ENCODE measurements around the gene PLD1.

DNA sequence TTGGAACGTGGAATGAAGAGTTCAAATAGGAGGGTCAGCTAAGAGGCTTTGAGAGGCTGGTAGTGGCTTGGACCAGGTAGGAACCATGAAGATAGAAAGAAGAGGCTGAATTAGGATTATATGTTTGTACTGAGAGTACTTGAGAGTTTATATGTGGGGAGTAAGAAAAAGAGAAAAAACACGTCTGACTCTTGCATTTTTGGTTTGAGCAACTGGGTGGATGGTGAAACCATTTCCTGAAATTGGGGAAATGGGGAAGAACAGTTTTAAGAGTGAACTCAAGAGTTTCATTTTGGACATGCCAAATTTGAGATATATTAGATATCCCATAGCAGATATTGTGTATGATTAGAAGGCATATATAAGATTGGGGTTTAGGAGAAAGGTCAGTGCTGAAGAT is 257.2 kb downstream of the PLD1 start:
- TF ChIP-seq, protein P1, sequence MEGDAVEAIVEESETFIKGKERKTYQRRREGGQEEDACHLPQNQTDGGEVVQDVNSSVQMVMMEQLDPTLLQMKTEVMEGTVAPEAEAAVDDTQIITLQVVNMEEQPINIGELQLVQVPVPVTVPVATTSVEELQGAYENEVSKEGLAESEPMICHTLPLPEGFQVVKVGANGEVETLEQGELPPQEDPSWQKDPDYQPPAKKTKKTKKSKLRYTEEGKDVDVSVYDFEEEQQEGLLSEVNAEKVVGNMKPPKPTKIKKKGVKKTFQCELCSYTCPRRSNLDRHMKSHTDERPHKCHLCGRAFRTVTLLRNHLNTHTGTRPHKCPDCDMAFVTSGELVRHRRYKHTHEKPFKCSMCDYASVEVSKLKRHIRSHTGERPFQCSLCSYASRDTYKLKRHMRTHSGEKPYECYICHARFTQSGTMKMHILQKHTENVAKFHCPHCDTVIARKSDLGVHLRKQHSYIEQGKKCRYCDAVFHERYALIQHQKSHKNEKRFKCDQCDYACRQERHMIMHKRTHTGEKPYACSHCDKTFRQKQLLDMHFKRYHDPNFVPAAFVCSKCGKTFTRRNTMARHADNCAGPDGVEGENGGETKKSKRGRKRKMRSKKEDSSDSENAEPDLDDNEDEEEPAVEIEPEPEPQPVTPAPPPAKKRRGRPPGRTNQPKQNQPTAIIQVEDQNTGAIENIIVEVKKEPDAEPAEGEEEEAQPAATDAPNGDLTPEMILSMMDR (IDR thresholded peaks at IDR 0.05; ENCODE audit: insufficient read depth, low read length), result no peak
- TF ChIP-seq POLR2AphosphoS5 (IDR thresholded peaks at IDR 0.05; ENCODE audit: low read depth) (no peak; the same call in 1 of the 2 replicates), GABPA (IDR thresholded peaks at IDR 0.05; ENCODE audit: low read depth) (no peak), SPI1 (IDR thresholded peaks at IDR 0.05; ENCODE audit: borderline replicate concordance, low read depth) (peak; percentile 89)
- TF ChIP-seq, protein P2, sequence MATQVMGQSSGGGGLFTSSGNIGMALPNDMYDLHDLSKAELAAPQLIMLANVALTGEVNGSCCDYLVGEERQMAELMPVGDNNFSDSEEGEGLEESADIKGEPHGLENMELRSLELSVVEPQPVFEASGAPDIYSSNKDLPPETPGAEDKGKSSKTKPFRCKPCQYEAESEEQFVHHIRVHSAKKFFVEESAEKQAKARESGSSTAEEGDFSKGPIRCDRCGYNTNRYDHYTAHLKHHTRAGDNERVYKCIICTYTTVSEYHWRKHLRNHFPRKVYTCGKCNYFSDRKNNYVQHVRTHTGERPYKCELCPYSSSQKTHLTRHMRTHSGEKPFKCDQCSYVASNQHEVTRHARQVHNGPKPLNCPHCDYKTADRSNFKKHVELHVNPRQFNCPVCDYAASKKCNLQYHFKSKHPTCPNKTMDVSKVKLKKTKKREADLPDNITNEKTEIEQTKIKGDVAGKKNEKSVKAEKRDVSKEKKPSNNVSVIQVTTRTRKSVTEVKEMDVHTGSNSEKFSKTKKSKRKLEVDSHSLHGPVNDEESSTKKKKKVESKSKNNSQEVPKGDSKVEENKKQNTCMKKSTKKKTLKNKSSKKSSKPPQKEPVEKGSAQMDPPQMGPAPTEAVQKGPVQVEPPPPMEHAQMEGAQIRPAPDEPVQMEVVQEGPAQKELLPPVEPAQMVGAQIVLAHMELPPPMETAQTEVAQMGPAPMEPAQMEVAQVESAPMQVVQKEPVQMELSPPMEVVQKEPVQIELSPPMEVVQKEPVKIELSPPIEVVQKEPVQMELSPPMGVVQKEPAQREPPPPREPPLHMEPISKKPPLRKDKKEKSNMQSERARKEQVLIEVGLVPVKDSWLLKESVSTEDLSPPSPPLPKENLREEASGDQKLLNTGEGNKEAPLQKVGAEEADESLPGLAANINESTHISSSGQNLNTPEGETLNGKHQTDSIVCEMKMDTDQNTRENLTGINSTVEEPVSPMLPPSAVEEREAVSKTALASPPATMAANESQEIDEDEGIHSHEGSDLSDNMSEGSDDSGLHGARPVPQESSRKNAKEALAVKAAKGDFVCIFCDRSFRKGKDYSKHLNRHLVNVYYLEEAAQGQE (IDR thresholded peaks at IDR 0.05; ENCODE audit: insufficient replicate concordance, low read depth), result no peak

Data from HL-60 (cell line).